Neural cell (in vitro differentiated cells): ENCODE measurements around the gene IGFBPL1. TPM values are rescaled to one million over a fixed set of nuclear protein-coding genes. Genes with fewer than 3 reads are reported as not detected.

Source experiments
- H2AFZ ChIP-seq: fragments of 200-600, 300-800 bp; sonication (generic), shearing (Covaris generic); 2 replicates; pipeline ENCODE4 v1.6.0; 2014; ENCODE audit warnings: low read depth, mild to moderate bottlenecking, antibody characterized with exemption, low read length, moderate library complexity
- H3F3A ChIP-seq: fragments of 200-600 bp; shearing (Covaris generic); 2 replicates; pipeline ENCODE4 v1.6.1; 2016; ENCODE audit warnings: mild to moderate bottlenecking, moderate library complexity, mixed read lengths, antibody characterized with exemption, low read length; ENCODE audit not compliant: insufficient read depth, poor library complexity, severe bottlenecking
- H3K27ac ChIP-seq: fragments of 200-600, 300-800 bp; sonication (generic), shearing (Covaris generic); 2 replicates; pipeline ENCODE4 v1.5.1; 2014; ENCODE audit warnings: mild to moderate bottlenecking, low read length, moderate library complexity
- H3K27me3 ChIP-seq: fragments of 300-800, 200-600 bp; sonication (generic), shearing (Covaris generic); 2 replicates; pipeline ENCODE4 v1.6.0; 2014; ENCODE audit warnings: mild to moderate bottlenecking, low read depth, low read length, moderate library complexity; ENCODE audit not compliant: insufficient read depth
- H3K36me3 ChIP-seq: fragments of 300-800, 200-600 bp; sonication (generic), shearing (Covaris generic); 2 replicates; pipeline ENCODE4 v1.5.1; 2014; ENCODE audit warnings: mild to moderate bottlenecking, antibody characterized with exemption, low read length, moderate library complexity; ENCODE audit not compliant: insufficient read depth
- H3K4me2 ChIP-seq: fragments of 300-800, 200-600 bp; sonication (generic), shearing (Covaris generic); 2 replicates; pipeline ENCODE4 v1.6.0; 2014; ENCODE audit warnings: mild to moderate bottlenecking, low read length
- H3K4me3 ChIP-seq: fragments of 300-800, 200-600 bp; sonication (generic), shearing (Covaris generic); 2 replicates; pipeline ENCODE4 v1.5.1; 2014; ENCODE audit warnings: mild to moderate bottlenecking, low read length, moderate library complexity
- H3K79me2 ChIP-seq: fragments of 200-600 bp; shearing (Covaris generic); replicated peaks from 2 replicates; pipeline ENCODE4 v1.6.0; 2014; ENCODE audit warnings: mild to moderate bottlenecking, low read length, moderate library complexity; ENCODE audit not compliant: insufficient read depth
- H3K9ac ChIP-seq: fragments of 300-800, 200-600 bp; sonication (generic), shearing (Covaris generic); 2 replicates; pipeline ENCODE4 v1.6.1; 2016; ENCODE audit warnings: mild to moderate bottlenecking, low read length, mixed read lengths
- H3K9me2 ChIP-seq: fragments of 200-600 bp; shearing (Covaris generic); 2 replicates; pipeline ENCODE4 v1.6.1; 2016; ENCODE audit warnings: mild to moderate bottlenecking, low read length, mixed read lengths; ENCODE audit not compliant: insufficient read depth
- H3K9me3 ChIP-seq: fragments of 200-600, 300-800 bp; sonication (generic), shearing (Covaris generic); 2 replicates; pipeline ENCODE4 v1.6.1; 2016; ENCODE audit warnings: mild to moderate bottlenecking, mixed run types, low read length, moderate library complexity, mixed read lengths
- H4K20me1 ChIP-seq: fragments of 200-600 bp; shearing (Covaris generic); 2 replicates; pipeline ENCODE4 v1.6.1; 2016; ENCODE audit warnings: mild to moderate bottlenecking, mixed run types; ENCODE audit not compliant: insufficient read depth
- CTCF ChIP-seq: fragments of 450-650 bp; IDR thresholded peaks from 2 replicates; pipeline ENCODE4 v1.5.1; 2014; ENCODE audit warnings: antibody characterized with exemption, mild to moderate bottlenecking, moderate library complexity; ENCODE audit not compliant: poor library complexity, severe bottlenecking
- EP300 ChIP-seq: fragments of 450-650 bp; conservative IDR thresholded peaks from 2 replicates; pipeline ENCODE4 v1.6.1; 2014; ENCODE audit warnings: antibody characterized with exemption, mild to moderate bottlenecking, moderate library complexity; ENCODE audit not compliant: poor library complexity, severe bottlenecking
- EZH2 ChIP-seq: fragments of 200-600, 300-800 bp; shearing (Covaris generic), sonication (generic); IDR thresholded peaks from 2 replicates; pipeline ENCODE4 v1.6.1; 2014; ENCODE audit warnings: antibody characterized with exemption, low read length, borderline replicate concordance, mild to moderate bottlenecking; ENCODE audit not compliant: insufficient read depth, poor library complexity, severe bottlenecking
- MXI1 ChIP-seq: fragments of 450-650 bp; conservative IDR thresholded peaks from 2 replicates; pipeline ENCODE4 v1.6.1; 2014; ENCODE audit warnings: antibody characterized with exemption, mild to moderate bottlenecking; ENCODE audit not compliant: poor library complexity, severe bottlenecking
- POLR2AphosphoS5 ChIP-seq: IDR thresholded peaks from 2 replicates; pipeline ENCODE4 v1.6.1; 2012
- RAD21 ChIP-seq: fragments of 450-650 bp; conservative IDR thresholded peaks from 2 replicates; pipeline ENCODE4 v1.6.1; 2014; ENCODE audit warnings: antibody characterized with exemption, mild to moderate bottlenecking, moderate library complexity
- SMC3 ChIP-seq: fragments of 450-650 bp; conservative IDR thresholded peaks from 2 replicates; pipeline ENCODE4 v1.6.1; 2014; ENCODE audit warnings: antibody characterized with exemption, mild to moderate bottlenecking, moderate library complexity; ENCODE audit not compliant: poor library complexity
- TAF1 ChIP-seq: IDR thresholded peaks from 2 replicates; pipeline ENCODE4 v1.6.1; 2012; ENCODE audit warnings: low read depth
- polyA plus RNA-seq: library from polyadenylated mRNA; depleted of rRNA; stranded (reverse); fragments of >200 nt; gene quantifications from 2 replicates; pipeline ENCODE4 v1.2.3, GENCODE V29; 2014
- TF ChIP-seq, protein P1 (sequence below): IDR thresholded peaks from 2 replicates; pipeline ENCODE4 v1.6.1; 2012; ENCODE audit warnings: borderline replicate concordance

IGFBPL1 gene
- polyA plus RNA-seq, 1 donor from 2014 or later = 372 TPM

- H3K9me3 ChIP-seq = no peaks in the 10 kb centered on the region
- H3K4me3 ChIP-seq = no peak overlapping the region
- no peak for TF ChIP-seq RAD21
- TF ChIP-seq MXI1 = no peak
- TF ChIP-seq, protein P1, sequence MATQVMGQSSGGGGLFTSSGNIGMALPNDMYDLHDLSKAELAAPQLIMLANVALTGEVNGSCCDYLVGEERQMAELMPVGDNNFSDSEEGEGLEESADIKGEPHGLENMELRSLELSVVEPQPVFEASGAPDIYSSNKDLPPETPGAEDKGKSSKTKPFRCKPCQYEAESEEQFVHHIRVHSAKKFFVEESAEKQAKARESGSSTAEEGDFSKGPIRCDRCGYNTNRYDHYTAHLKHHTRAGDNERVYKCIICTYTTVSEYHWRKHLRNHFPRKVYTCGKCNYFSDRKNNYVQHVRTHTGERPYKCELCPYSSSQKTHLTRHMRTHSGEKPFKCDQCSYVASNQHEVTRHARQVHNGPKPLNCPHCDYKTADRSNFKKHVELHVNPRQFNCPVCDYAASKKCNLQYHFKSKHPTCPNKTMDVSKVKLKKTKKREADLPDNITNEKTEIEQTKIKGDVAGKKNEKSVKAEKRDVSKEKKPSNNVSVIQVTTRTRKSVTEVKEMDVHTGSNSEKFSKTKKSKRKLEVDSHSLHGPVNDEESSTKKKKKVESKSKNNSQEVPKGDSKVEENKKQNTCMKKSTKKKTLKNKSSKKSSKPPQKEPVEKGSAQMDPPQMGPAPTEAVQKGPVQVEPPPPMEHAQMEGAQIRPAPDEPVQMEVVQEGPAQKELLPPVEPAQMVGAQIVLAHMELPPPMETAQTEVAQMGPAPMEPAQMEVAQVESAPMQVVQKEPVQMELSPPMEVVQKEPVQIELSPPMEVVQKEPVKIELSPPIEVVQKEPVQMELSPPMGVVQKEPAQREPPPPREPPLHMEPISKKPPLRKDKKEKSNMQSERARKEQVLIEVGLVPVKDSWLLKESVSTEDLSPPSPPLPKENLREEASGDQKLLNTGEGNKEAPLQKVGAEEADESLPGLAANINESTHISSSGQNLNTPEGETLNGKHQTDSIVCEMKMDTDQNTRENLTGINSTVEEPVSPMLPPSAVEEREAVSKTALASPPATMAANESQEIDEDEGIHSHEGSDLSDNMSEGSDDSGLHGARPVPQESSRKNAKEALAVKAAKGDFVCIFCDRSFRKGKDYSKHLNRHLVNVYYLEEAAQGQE = no peak
- TF ChIP-seq EP300 = no peak
- TF ChIP-seq CTCF = no peak
- no peak for TF ChIP-seq POLR2AphosphoS5
- TF ChIP-seq TAF1 = no peak
- no peak for TF ChIP-seq SMC3
- TF ChIP-seq EZH2 = no peak
- no peaks in the 10 kb centered on the region for H3K9me2 ChIP-seq
- H3K27ac ChIP-seq = peak overlapping the region; percentile 25
- no peak overlapping the region for H3K9ac ChIP-seq
- no peaks in the 10 kb centered on the region for H3K27me3 ChIP-seq
- no peak overlapping the region for H3K4me2 ChIP-seq
- H3K36me3 ChIP-seq = no peaks in the 10 kb centered on the region
- no peak overlapping the region for H2AFZ ChIP-seq
- H3F3A ChIP-seq = no peaks in the 10 kb centered on the region
- H3K79me2 ChIP-seq = no peaks in the 10 kb centered on the region
- no peaks in the 10 kb centered on the region for H4K20me1 ChIP-seq
Measured at GRCh38 chr9:38375572-38375963, 48.7 kb downstream of the IGFBPL1 start.

DNA sequence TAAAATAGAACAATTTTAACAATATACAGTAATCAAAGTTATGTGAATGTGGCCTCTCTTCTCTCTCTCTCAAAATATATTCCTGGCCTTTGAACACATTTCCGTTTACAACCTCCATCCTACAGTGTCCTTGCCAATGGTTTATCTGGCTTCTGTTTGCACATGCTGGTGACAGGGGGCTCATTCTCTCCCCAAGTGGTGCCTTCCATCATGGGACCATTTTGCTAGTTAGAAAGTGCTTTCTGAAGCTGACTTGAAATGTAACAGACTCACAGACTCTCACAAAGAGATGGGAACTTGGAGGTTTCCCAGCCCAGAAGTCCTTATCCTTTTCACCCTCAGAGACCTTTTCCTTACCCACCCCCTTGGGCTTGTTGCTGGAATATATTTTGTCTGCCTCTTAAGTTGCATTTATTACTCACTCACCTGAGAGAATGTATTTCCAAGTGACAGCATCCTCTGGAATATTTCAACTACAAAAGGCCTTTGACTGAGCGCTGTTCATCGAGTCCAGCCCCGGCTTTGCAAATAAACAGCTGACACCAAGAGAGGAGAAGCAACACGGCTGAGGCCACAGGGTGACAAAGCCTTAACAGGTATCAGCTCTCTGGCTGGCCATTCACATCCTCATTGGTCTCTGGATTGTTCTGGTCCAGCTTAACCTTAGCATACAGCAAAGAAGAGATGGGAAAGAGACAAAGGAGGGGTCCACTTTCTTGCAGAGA is 49.2 kb downstream of the IGFBPL1 start:
- Histone ChIP-seq H3F3A (no peaks in the 10 kb centered on the region), H3K27me3 (no peaks in the 10 kb centered on the region), H3K36me3 (no peaks in the 10 kb centered on the region), H3K4me3 (no peak overlapping the region), H3K27ac (no peak overlapping the region), H3K9me3 (no peaks in the 10 kb centered on the region), H4K20me1 (no peaks in the 10 kb centered on the region), H3K4me2 (no peak overlapping the region), H2AFZ (peak overlapping the region; percentile 10), H3K9me2 (no peaks in the 10 kb centered on the region), H3K79me2 (no peaks in the 10 kb centered on the region), H3K9ac (peak overlapping the region; percentile 5)
- TF ChIP-seq EP300 (no peak), MXI1 (no peak), POLR2AphosphoS5 (no peak), CTCF (no peak), TAF1 (no peak)
- TF ChIP-seq, protein P1 = no peak
